Panc1 (cell line): ENCODE results near the gene ZNF507. TPM values are rescaled to one million over a fixed set of nuclear protein-coding genes. Genes with fewer than 3 reads are reported as not detected.

ENCODE experiments used
- ATAC-seq: fragments of 200-7000 bp; cut with Tn5 transposase; 2 replicates; pipeline ENCODE4 v1.9.1; 2020; ENCODE audit warnings: mild to moderate bottlenecking, moderate library complexity
- BruUV-seq: library from RNA; stranded (reverse); fragments of 400-500 nt; replicated peaks from 2 replicates; lab custom pipeline; 2021; lab: Mats Ljungman, UMichigan
- CTCF ChIA-PET: fragments of 300-600 bp; sonication (Branson Sonifier 250); formaldehyde crosslinking; loops from one replicate; lab custom pipeline; 2022; ENCODE audit warnings: antibody characterized with exemption; lab: Charles Lee
- POLR2A ChIA-PET: fragments of 300-600 bp; sonication (Branson Sonifier 250); formaldehyde crosslinking; loops from one replicate; lab custom pipeline; 2022; ENCODE audit warnings: antibody characterized with exemption; lab: Charles Lee
- DNase-seq: peaks from one replicate; pipeline ENCODE4 v3.0.0-alpha.2; 2010; ENCODE audit warnings: low read depth, low spot score
- H3K27ac ChIP-seq: 2 replicates; pipeline ENCODE4 v1.5.1; 2011; ENCODE audit warnings: mild to moderate bottlenecking, low read length, inconsistent platforms
- H3K27me3 ChIP-seq: fragments of 200-500 bp; sonication (Bioruptor generic); 2 replicates; pipeline ENCODE4 v1.6.0; 2014; ENCODE audit warnings: low read length, inconsistent platforms; ENCODE audit not compliant: control insufficient read depth, insufficient read depth
- H3K36me3 ChIP-seq: fragments of 200-500 bp; sonication (Bioruptor generic); 2 replicates; pipeline ENCODE4 v1.5.1; 2014; ENCODE audit warnings: inconsistent platforms, mild to moderate bottlenecking, low read length, moderate library complexity; ENCODE audit not compliant: control insufficient read depth, insufficient read depth
- H3K4me1 ChIP-seq: 2 replicates; pipeline ENCODE4 v1.5.1; 2011; ENCODE audit warnings: inconsistent platforms, mild to moderate bottlenecking, low read length, moderate library complexity; ENCODE audit not compliant: control insufficient read depth, insufficient read depth
- H3K4me3 ChIP-seq, 2 experiments: 2 replicates each; pipeline ENCODE4 v1.5.1; 2011 to 2012; ENCODE audit warnings: low read depth in 2 of 2, low read length in 2 of 2, mild to moderate bottlenecking in 2 of 2, inconsistent platforms in 1 of 2, moderate library complexity in 1 of 2
- H3K9me3 ChIP-seq: fragments of 200-500 bp; sonication (Bioruptor generic); 2 replicates; pipeline ENCODE4 v1.5.1; 2014; ENCODE audit warnings: low read depth, mild to moderate bottlenecking, inconsistent platforms, low read length, moderate library complexity; ENCODE audit not compliant: control insufficient read depth, insufficient read depth
- POLR2AphosphoS5 ChIP-seq: IDR thresholded peaks from 2 replicates; pipeline ENCODE4 v1.6.1; 2012; ENCODE audit warnings: mild to moderate bottlenecking, low read depth, low read length, moderate library complexity
- SIN3A ChIP-seq: IDR thresholded peaks from 2 replicates; pipeline ENCODE4 v1.6.1; 2012; ENCODE audit warnings: low read depth, mild to moderate bottlenecking, low read length, moderate library complexity, borderline replicate concordance; ENCODE audit not compliant: insufficient read depth
- TCF7L2 ChIP-seq: IDR thresholded peaks from 2 replicates; pipeline ENCODE4 v1.6.1; 2011; ENCODE audit warnings: mild to moderate bottlenecking, low read depth, low read length, inconsistent platforms
- in situ Hi-C: cut with HindIII; loops from 2 replicates; pipeline ENCODE4 v1.10.0; 2016; ENCODE audit warnings: low sequenced_read_pairs, low pct_unique_long_range_greater_than_20kb
- intact Hi-C: fragments of 100-400 bp; cut with micrococcal nuclease; formaldehyde crosslinking; loops from one replicate; pipeline ENCODE4 v1.10.0; 2022; ENCODE audit not compliant: unreplicated experiment
- total RNA-seq: library from RNA; stranded (reverse); gene quantifications from one replicate; pipeline ENCODE4 v1.2.1, GENCODE V29; 2021; ENCODE audit not compliant: unreplicated experiment
- TF ChIP-seq, protein P1 (sequence below): fragments of 450-650 bp; IDR thresholded peaks from 2 replicates; pipeline ENCODE4 v1.5.1; 2017; ENCODE audit warnings: mild to moderate bottlenecking
- TF ChIP-seq, protein P2 (sequence below), 2 experiments: IDR thresholded peaks; 2 replicates each; pipeline ENCODE4 v1.6.1; 2011 to 2012; ENCODE audit warnings: low read depth in 2 of 2, control low read depth in 1 of 2, low read length in 1 of 2, mild to moderate bottlenecking in 1 of 2, moderate library complexity in 1 of 2; ENCODE audit not compliant: insufficient read depth in 1 of 2

Gene ZNF507
- total RNA-seq, 1 experiment from 2014 or later: 28.3 TPM

DNA sequence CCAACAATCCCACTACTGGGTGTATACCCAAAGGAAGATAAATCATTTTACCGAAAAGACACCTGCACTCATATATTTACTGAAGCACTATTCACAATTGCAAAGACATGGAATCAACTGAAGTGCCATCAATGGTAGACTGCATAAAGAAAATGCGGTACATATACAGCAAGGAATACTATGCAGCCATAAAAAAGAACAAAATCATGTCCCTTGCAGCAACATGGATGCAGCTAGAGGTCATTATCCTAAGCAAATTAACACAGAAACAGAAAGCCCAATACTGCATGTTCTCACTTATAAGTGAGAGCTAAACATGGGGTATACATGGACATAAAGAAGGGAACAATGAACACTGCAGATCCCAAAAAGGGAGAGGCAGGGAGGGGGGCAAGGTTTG is 2.7 kb upstream of the ZNF507 start:
- intact Hi-C loops: no loop called here
- in situ Hi-C loops: no loop called here
- POLR2A ChIA-PET: interaction anchor here (0.6 kb wide), 1 partner anchor 50 kb away, joined by 3 read pairs; no protein-coding TSS in a partner anchor

DNA sequence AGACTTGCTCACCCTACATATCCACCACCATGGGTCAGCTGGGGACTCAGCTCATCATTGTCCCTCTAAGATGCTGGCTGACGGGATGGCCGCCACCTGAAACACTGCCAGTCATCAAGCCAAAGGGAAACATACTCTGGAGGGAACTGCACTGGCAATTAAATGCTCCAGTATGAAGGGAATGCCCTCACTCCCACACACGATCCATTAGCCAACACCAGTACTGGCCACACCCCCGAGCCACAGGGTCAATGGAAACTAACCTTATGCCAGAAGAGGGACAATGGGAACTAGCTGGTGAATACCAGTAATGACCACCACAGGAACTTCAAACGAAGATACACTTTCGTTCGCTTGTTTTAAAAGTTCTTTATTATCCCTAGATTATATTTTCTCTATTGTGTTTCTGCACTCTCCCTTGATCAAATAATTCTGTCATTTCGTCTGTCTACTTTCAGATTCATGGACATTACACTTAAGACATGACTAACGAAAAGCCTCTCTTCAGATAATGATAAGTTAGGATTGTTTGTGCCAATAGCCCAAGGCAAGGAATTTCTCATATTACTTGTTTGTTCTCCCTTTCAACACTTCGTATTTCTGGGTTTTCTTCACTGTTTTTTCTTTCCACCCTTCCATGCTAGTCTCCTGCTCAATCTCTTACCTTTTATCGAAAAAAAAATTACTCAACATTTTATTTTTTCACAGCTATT is 1.7 kb upstream of the ZNF507 start:
- ATAC-seq (no peak), DNase-seq (no peak)
- in situ Hi-C loops: no loop called here
- Histone ChIP-seq H3K27me3 (no peaks in the 10 kb centered on the region), H3K36me3 (peaks cover 15% of the 10 kb centered on the region), H3K4me1 (peaks cover 25% of the 10 kb centered on the region), H3K27ac (peak overlapping the region; percentile 48; the same call in 1 of the 2 replicates), H3K9me3 (no peaks in the 10 kb centered on the region; the same call in 1 of the 2 replicates), H3K4me3 (no peak overlapping the region)
- BruUV-seq: no TSS peak
- no peak for TF ChIP-seq POLR2AphosphoS5
- TF ChIP-seq, protein P1, sequence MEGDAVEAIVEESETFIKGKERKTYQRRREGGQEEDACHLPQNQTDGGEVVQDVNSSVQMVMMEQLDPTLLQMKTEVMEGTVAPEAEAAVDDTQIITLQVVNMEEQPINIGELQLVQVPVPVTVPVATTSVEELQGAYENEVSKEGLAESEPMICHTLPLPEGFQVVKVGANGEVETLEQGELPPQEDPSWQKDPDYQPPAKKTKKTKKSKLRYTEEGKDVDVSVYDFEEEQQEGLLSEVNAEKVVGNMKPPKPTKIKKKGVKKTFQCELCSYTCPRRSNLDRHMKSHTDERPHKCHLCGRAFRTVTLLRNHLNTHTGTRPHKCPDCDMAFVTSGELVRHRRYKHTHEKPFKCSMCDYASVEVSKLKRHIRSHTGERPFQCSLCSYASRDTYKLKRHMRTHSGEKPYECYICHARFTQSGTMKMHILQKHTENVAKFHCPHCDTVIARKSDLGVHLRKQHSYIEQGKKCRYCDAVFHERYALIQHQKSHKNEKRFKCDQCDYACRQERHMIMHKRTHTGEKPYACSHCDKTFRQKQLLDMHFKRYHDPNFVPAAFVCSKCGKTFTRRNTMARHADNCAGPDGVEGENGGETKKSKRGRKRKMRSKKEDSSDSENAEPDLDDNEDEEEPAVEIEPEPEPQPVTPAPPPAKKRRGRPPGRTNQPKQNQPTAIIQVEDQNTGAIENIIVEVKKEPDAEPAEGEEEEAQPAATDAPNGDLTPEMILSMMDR: no peak
- TF ChIP-seq TCF7L2: no peak
- TF ChIP-seq, protein P2, sequence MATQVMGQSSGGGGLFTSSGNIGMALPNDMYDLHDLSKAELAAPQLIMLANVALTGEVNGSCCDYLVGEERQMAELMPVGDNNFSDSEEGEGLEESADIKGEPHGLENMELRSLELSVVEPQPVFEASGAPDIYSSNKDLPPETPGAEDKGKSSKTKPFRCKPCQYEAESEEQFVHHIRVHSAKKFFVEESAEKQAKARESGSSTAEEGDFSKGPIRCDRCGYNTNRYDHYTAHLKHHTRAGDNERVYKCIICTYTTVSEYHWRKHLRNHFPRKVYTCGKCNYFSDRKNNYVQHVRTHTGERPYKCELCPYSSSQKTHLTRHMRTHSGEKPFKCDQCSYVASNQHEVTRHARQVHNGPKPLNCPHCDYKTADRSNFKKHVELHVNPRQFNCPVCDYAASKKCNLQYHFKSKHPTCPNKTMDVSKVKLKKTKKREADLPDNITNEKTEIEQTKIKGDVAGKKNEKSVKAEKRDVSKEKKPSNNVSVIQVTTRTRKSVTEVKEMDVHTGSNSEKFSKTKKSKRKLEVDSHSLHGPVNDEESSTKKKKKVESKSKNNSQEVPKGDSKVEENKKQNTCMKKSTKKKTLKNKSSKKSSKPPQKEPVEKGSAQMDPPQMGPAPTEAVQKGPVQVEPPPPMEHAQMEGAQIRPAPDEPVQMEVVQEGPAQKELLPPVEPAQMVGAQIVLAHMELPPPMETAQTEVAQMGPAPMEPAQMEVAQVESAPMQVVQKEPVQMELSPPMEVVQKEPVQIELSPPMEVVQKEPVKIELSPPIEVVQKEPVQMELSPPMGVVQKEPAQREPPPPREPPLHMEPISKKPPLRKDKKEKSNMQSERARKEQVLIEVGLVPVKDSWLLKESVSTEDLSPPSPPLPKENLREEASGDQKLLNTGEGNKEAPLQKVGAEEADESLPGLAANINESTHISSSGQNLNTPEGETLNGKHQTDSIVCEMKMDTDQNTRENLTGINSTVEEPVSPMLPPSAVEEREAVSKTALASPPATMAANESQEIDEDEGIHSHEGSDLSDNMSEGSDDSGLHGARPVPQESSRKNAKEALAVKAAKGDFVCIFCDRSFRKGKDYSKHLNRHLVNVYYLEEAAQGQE (IDR thresholded peaks at IDR 0.05; ENCODE audit: insufficient read depth in 1 of 2, low read depth in 2 of 2, low read length in 1 of 2): no peak
- no peak for TF ChIP-seq SIN3A
- ChIA-PET CTCF (no interaction called here), POLR2A (no interaction called here)
- intact Hi-C loops: no loop called here

More for the DNA sequence above, 2.7 kb upstream of the ZNF507 start:
- Histone ChIP-seq H3K4me1 (peaks cover 16% of the 10 kb centered on the region), H3K4me3 (no peak overlapping the region), H3K36me3 (peaks cover 5% of the 10 kb centered on the region), H3K9me3 (no peaks in the 10 kb centered on the region; the same call in 1 of the 2 replicates), H3K27ac (no peak overlapping the region; the same call in 1 of the 2 replicates), H3K27me3 (no peaks in the 10 kb centered on the region)
- no peak for DNase-seq
- CTCF ChIA-PET: no interaction called here
- no peak for ATAC-seq
- no TSS peak for BruUV-seq
- TF ChIP-seq, protein P1: no peak
- no peak for TF ChIP-seq TCF7L2
- TF ChIP-seq SIN3A: no peak
- TF ChIP-seq, protein P2 (IDR thresholded peaks at IDR 0.05; ENCODE audit: insufficient read depth in 1 of 2, low read depth in 2 of 2, low read length in 1 of 2): no peak
